GM10847 (cell line): Measurements from ENCODE around the gene KCNJ15.

Experiments
- POLR2A ChIP-seq: IDR thresholded peaks from 2 replicates; pipeline ENCODE4 v1.6.1; 2011; ENCODE audit not compliant: insufficient read length; ENCODE audit errors: extremely low read depth

KCNJ15 gene

GRCh38 chr21:38349111-38349746, 92.4 kb downstream of the KCNJ15 start:
- no peak for TF ChIP-seq POLR2A

DNA sequence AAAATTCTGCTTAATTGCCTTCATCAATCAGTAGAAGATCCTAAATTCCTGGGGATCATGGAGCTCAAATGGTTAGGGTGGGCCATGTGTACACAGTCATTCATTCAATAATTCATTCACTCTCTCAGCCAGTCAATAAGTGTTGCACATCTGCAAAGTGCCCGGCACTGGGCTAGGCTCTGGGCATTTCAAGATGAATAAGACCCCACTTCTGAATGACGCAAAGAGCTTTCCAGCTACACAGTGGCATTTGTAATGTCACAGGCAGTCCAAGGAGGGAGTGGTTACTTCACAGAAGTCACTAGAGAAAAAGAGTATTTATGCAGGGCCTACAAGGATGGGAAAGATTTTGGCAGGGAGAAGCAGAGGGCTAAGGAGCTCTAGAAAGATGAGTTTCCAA, 93.2 kb downstream of the KCNJ15 start:
- no peak for TF ChIP-seq POLR2A

- no peak for TF ChIP-seq POLR2A
These were observed 93.9 kb downstream of the KCNJ15 start for GRCh38 chr21:38350684-38351083.

DNA sequence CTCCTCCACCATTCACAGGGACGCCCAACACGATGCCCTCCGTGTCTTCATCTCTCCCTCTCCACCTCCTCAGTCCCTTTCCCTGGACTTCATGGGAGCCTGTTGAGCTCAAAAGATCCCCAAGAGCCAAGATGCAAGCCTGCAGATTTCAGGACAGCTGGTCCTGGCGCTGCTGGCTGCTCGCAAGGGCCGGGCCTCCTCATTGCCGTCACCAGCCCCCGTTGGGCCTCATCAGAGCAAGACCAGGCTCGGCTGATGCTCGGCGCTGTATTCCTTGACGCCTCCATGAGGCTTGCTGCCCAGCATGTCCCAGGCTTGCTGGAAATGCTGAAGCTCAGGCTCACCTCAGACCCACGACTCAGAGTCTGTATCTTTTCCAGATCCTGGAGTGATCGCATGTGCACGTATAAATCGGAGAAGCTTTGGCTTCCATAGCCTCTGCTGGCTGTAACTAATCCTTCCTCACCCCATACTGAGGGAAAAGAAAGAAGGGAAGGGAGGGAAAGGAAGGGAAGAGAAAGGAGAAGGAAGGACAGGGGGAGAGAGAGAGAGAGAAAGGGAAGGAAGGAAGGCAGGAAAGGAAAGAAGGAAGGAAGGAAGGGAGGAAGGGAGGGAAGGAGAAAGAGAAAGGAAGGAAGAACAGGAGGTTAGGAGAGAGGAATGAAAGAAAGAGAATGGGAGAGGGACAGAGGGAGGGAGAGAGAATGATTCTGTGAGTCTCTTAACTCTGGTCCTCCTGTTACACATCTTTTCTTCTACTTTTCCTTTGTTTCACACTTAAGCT, 94.6 kb downstream of the KCNJ15 start:
- TF ChIP-seq POLR2A, result no peak

- TF ChIP-seq POLR2A, result no peak
These were observed 95.2 kb downstream of the KCNJ15 start for GRCh38 chr21:38351961-38352521.

DNA sequence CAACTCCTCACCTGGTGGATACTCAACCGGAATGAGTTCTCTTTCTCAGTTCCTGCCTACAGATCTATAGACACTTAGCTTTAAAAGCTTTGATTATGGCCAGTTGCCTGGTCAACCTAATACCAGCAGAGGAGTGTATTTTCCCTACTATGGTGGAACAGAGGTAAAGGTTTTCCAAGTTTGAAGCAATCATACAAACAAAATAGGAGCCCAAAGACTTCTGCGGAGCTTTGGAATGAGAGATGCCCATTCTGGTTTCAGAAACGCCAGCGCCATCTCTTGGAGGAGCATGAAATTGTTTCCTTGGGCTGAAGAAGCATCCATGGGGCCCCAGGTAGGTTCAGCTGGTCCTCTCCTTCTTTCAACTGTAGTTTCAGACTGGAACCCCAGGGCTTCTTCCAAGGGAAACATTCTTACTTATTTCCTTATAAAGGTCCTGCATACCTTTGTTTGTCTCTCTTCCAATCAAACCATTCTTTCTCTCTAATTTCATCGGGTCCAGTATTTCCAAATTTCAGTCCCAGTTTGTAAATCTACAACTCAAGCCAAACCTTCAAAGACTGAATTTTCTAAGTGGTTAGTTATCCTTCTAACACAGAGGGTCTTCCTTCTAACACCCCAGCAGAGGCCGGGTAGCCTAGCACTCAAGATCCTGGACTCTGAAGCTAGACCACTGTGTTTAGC, 95.9 kb downstream of the KCNJ15 start:
- no peak for TF ChIP-seq POLR2A

- no peak for TF ChIP-seq POLR2A
These were observed 97.4 kb downstream of the KCNJ15 start for GRCh38 chr21:38354231-38354630.

- no peak for TF ChIP-seq POLR2A
These were observed 98.0 kb downstream of the KCNJ15 start for GRCh38 chr21:38354746-38355145.

- TF ChIP-seq POLR2A, result no peak
These were observed 98.6 kb downstream of the KCNJ15 start for GRCh38 chr21:38355353-38355752.

- TF ChIP-seq POLR2A, result no peak
These were observed 99.4 kb downstream of the KCNJ15 start for GRCh38 chr21:38355992-38356781.
